Karpas-422 (cell line): ENCODE data around the gene NKX2-4. TPM values are rescaled to one million over a fixed set of nuclear protein-coding genes. Genes with fewer than 3 reads are reported as not detected.

ENCODE experiments used
- DNase-seq: peaks from one replicate; pipeline ENCODE4 v3.0.0-alpha.2; 2015
- H2AFZ ChIP-seq: fragments of 200-600 bp; sonication (generic); 2 replicates; pipeline ENCODE4 v1.6.1; 2014; ENCODE audit warnings: antibody characterized with exemption, low read length, mixed read lengths
- H3K27ac ChIP-seq: fragments of 200-600 bp; sonication (generic); 2 replicates; pipeline ENCODE4 v1.5.1; 2014; ENCODE audit warnings: mild to moderate bottlenecking, low read length, moderate library complexity
- H3K27me3 ChIP-seq: fragments of 200-600 bp; sonication (generic); 2 replicates; pipeline ENCODE4 v1.6.1; 2014; ENCODE audit warnings: low read length, mixed read lengths
- H3K36me3 ChIP-seq: fragments of 200-600 bp; sonication (generic); 2 replicates; pipeline ENCODE4 v1.6.1; 2014; ENCODE audit warnings: low read length, mixed read lengths; ENCODE audit not compliant: insufficient read depth
- H3K4me1 ChIP-seq: fragments of 200-600 bp; sonication (generic); 2 replicates; pipeline ENCODE4 v1.6.1; 2014; ENCODE audit warnings: mild to moderate bottlenecking, low read length, mixed read lengths
- H3K4me2 ChIP-seq: fragments of 200-600 bp; sonication (generic); 2 replicates; pipeline ENCODE4 v1.6.1; 2014; ENCODE audit warnings: low read length, low read depth, mild to moderate bottlenecking; ENCODE audit not compliant: poor library complexity, severe bottlenecking
- H3K4me3 ChIP-seq: fragments of 200-600 bp; sonication (generic); 2 replicates; pipeline ENCODE4 v1.5.1; 2014; ENCODE audit warnings: mild to moderate bottlenecking, antibody characterized with exemption, low read length, mixed read lengths
- H3K79me2 ChIP-seq: fragments of 200-600 bp; sonication (generic); 2 replicates; pipeline ENCODE4 v1.6.1; 2014; ENCODE audit warnings: mild to moderate bottlenecking, low read length, mixed read lengths
- H3K9ac ChIP-seq: fragments of 200-600 bp; sonication (generic); 2 replicates; pipeline ENCODE4 v1.6.0; 2014; ENCODE audit warnings: low read length
- H3K9me2 ChIP-seq: fragments of 200-600 bp; sonication (generic), shearing (Covaris generic); replicated peaks from 2 replicates; pipeline ENCODE4 v1.6.0; 2014; ENCODE audit warnings: mild to moderate bottlenecking, low read length, moderate library complexity; ENCODE audit not compliant: insufficient read depth
- H3K9me3 ChIP-seq: fragments of 300-700, 200-600 bp; sonication (generic); 2 replicates; pipeline ENCODE4 v1.6.1; 2014; ENCODE audit warnings: low read length, mixed read lengths
- H4K20me1 ChIP-seq: fragments of 200-600 bp; sonication (generic); 2 replicates; pipeline ENCODE4 v1.6.1; 2014; ENCODE audit warnings: mild to moderate bottlenecking, antibody characterized with exemption, low read length, low read depth; ENCODE audit not compliant: insufficient read depth
- total RNA-seq: library from RNA; depleted of rRNA; stranded (reverse); fragments of >200 nt; shearing (Covaris generic); gene quantifications from 2 replicates; pipeline ENCODE4 v1.2.3, GENCODE V29; 2014; ENCODE audit warnings: low replicate concordance

The NKX2-4 gene
- total RNA-seq, 1 experiment from 2014 or later = not detected

DNA sequence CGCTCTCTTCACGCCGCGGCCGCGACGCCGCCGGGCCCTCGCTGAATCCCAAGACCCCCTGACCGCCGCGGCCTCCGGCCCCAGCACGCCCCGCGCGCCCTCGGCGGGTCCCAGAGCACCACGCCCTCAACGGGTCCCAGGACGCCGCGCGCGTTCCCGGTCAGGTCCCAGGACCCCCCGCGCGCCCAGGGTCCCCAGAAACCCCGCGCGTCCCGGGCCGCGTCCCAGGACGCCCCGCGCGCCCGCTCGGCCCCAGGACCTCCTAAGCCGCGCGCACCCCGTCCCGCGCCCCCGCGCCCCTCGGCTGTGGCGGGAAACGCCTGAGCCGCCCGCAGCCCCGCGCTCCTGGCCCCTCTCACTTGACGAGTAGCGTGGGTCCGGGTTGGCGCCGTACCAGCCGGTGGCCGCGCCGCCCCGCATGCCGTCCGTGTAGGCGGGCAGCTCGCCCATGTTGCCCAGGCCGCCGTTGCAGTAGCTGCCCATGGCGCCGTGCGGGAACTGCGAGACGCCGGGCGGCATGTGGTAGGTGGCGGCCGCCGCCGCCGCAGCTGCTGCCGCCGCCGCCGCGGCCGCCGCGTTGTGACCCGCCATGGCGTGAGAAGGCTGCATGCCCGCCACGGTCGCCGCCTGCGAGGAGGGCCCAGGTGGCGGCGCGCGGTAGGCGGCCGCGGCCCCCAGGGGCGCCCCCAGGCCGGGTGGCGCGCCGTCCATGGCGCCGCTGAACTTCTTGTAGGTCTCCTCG is 556 bp downstream of the NKX2-4 start:
- H4K20me1 ChIP-seq = no peaks in the 10 kb centered on the region
- H3K4me3 ChIP-seq = no peak overlapping the region
- no peak overlapping the region for H3K27ac ChIP-seq
- H2AFZ ChIP-seq = no peak overlapping the region
- H3K9me3 ChIP-seq = no peaks in the 10 kb centered on the region
- no peaks in the 10 kb centered on the region for H3K27me3 ChIP-seq
- H3K9me2 ChIP-seq = no peaks in the 10 kb centered on the region
- no peaks in the 10 kb centered on the region for H3K4me1 ChIP-seq
- no peaks in the 10 kb centered on the region for H3K36me3 ChIP-seq
- no peaks in the 10 kb centered on the region for H3K79me2 ChIP-seq
- H3K4me2 ChIP-seq = no peak overlapping the region
- no peak overlapping the region for H3K9ac ChIP-seq
- DNase-seq = no peak

DNA sequence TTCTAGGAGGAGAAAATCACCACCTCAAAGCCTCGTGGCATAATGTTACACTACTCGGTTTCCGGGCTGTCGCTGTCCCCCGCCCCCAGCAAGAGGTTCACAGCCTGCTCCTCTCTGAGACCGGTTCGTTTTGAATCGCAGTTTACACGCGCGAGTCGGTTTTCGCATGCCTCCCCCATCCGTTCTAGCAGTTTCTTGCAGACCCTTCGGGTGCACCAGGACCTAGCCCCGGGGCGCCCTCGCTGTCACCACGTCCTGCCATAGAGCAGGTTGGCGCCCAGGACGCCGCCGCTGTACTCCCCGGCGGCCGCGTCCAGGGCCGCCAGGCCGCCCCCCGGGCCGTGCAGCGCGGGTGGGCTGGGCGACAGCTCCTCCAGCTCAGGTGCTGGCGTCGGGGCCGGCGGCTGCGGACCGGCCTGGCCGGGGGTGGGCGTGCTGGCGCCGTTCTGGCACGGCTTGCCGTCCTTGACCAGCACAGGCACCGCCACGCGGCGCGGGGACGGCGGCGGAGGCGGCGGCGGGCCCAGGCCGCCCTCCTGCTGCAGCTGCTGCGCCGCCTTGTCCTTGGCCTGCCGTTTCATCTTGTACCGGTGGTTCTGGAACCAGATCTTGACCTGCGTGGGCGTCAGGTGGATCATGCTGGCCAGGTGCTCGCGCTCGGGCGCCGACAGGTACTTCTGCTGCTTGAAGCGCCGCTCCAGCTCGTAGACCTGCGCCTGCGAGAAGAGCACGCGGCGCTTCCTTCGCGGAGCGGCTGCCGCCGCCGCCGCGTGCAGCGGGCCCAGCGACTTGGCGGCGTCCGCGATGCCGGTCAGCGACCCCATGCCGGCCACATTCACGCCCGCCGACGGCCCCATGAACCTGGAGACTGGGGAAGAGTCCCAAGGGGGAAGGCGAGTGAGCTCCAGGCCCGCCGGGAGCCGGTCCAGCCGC is 1.4 kb downstream of the NKX2-4 start:
- Histone ChIP-seq H2AFZ (no peak overlapping the region), H3K9me3 (no peaks in the 10 kb centered on the region), H3K4me3 (no peak overlapping the region), H3K27ac (no peak overlapping the region), H3K9ac (no peak overlapping the region), H3K27me3 (no peaks in the 10 kb centered on the region), H3K4me2 (no peak overlapping the region), H3K9me2 (no peaks in the 10 kb centered on the region), H3K4me1 (no peaks in the 10 kb centered on the region), H3K79me2 (no peaks in the 10 kb centered on the region), H3K36me3 (no peaks in the 10 kb centered on the region), H4K20me1 (no peaks in the 10 kb centered on the region)
- no peak for DNase-seq

DNA sequence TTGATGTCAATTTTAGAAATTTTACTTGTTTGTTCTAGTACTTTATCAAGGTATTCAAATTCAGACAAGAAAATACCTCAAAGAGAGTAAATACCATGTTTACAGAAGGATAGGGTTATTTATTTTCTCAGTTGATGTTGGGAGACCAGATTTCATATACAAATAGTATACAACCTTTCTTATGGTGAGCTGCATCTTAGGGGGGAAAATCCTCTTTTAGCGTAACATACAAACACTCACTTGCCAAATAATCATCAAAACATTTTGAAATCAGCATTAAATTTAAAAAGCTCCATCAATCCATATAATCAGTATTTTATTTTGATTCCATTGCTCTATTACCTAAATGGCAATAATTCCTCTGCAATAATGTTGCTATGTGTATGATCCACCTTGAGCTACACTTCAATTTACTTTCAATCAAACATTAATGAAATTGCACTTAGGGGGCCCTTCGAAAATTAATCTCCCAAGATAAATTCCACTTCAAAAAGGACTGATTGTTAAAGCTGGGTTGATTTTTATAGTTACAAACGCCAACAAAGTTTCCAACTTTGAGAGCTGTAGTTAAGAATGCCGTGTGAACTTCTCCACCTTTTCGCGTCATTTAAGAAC is 2.2 kb downstream of the NKX2-4 start:
- Histone ChIP-seq H3K27me3 (no peaks in the 10 kb centered on the region), H3K9me2 (no peaks in the 10 kb centered on the region), H3K27ac (no peak overlapping the region), H3K79me2 (no peaks in the 10 kb centered on the region), H3K9ac (no peak overlapping the region), H3K4me3 (no peak overlapping the region), H2AFZ (no peak overlapping the region), H4K20me1 (no peaks in the 10 kb centered on the region), H3K4me2 (no peak overlapping the region), H3K4me1 (no peaks in the 10 kb centered on the region), H3K9me3 (no peaks in the 10 kb centered on the region), H3K36me3 (no peaks in the 10 kb centered on the region)
- DNase-seq = no peak

DNA sequence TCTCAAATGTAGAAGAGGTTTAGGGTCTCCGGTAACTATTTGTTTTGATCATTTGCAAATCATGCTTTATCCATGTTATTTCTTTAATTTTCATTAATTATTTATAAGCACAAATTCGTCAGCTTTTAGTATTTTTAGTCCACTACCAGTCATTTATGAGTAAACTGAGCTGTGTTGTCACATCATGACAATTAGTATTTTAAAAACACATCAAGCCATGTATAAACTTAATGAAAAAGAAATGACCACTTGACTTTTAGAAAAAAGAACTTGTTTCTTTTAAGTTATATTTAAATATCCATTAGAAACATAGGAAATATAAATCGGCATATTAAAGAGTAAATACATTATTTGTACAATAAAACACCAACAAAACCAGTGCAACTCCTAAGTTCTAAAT is 2.8 kb downstream of the NKX2-4 start:
- H4K20me1 ChIP-seq = no peaks in the 10 kb centered on the region
- H3K27ac ChIP-seq = no peak overlapping the region
- no peaks in the 10 kb centered on the region for H3K9me2 ChIP-seq
- H3K27me3 ChIP-seq = no peaks in the 10 kb centered on the region
- H3K4me3 ChIP-seq = no peak overlapping the region
- no peaks in the 10 kb centered on the region for H3K4me1 ChIP-seq
- no peaks in the 10 kb centered on the region for H3K36me3 ChIP-seq
- no peak overlapping the region for H3K9ac ChIP-seq
- no peaks in the 10 kb centered on the region for H3K79me2 ChIP-seq
- H3K4me2 ChIP-seq = no peak overlapping the region
- H3K9me3 ChIP-seq = no peaks in the 10 kb centered on the region
- no peak overlapping the region for H2AFZ ChIP-seq
- no peak for DNase-seq

DNA sequence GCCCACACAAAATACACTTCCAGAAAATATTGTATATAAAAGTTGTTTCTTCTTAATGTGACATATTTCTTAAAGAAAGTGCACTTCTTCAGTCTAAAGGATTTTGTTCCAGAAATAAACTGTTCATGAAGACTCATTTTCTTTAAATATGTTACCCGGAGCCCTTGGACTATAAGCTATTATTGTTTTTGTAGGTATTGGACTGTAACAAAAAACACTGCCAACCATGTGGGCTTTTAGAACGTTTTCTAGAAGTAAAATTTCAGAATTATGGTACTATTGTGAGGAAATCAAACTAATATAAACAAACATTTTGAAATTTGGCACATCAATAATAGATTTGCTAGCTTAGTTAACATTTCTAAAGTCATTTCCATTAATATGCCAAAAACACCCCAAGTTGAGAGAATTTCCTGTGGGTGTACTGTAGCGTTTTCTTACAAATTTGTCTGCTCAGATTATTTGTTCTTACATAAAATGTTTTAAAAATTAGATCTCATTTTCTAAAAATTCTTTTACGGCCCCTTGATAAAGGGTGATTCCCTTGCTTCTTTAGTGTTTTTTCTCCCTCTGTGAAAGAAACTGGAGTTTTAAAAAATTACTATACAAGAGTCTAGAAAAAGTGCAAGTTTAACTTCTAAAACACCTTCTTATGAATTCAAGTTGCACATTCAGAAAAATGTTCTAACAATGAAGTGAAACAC is 3.4 kb downstream of the NKX2-4 start:
- Histone ChIP-seq H3K9me3 (no peaks in the 10 kb centered on the region), H3K9ac (no peak overlapping the region), H3K36me3 (peaks cover 4% of the 10 kb centered on the region; the same call in 1 of the 2 replicates), H3K9me2 (no peaks in the 10 kb centered on the region), H2AFZ (no peak overlapping the region), H4K20me1 (no peaks in the 10 kb centered on the region), H3K4me3 (no peak overlapping the region), H3K4me1 (no peaks in the 10 kb centered on the region), H3K79me2 (no peaks in the 10 kb centered on the region), H3K27ac (no peak overlapping the region), H3K27me3 (no peaks in the 10 kb centered on the region), H3K4me2 (no peak overlapping the region)
- DNase-seq = no peak

DNA sequence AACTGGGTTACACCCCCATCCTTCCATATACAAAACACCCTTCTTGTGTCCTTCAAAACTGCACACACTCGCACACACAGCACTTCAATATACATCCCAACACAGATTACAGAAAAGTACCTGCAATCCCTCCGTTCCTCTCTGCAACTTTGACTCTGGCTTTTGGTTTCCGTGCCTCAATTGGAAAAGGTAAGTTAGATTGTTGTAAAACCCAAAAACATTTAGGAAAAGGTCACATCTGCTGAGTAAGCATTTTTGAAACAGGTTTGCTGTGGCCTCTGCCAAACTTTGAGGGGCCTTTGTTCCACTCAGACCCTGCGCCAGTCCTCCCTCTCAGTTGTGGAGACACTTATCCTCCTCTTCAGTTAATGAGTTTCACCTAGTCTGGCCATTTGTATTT is 4.2 kb downstream of the NKX2-4 start:
- H3K4me1 ChIP-seq = no peaks in the 10 kb centered on the region

DNA sequence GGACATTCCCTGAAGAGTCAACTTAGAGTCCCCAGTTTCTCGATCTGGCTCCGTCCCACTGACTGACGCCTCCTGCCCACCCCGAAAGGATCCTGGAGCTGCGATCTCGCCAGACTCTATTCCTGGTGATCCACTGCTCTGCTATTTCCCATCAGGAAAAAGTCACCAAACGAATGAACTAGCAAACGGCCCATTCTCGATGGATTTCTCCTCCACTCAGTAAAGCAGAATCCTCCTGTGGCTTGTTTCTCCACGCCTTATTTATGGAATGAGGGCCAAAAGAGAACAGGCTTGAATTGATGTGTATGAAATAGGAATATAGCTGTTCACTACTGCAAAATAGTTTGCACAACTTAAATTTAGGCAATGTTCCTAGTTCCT is 5.4 kb downstream of the NKX2-4 start:
- Histone ChIP-seq H4K20me1 (no peaks in the 10 kb centered on the region), H3K4me3 (no peak overlapping the region), H3K27me3 (no peaks in the 10 kb centered on the region), H3K9me2 (no peaks in the 10 kb centered on the region), H2AFZ (no peak overlapping the region), H3K36me3 (peaks cover 8% of the 10 kb centered on the region; the same call in 1 of the 2 replicates), H3K4me1 (peaks cover 4% of the 10 kb centered on the region; the same call in 1 of the 2 replicates), H3K79me2 (no peaks in the 10 kb centered on the region), H3K9ac (no peak overlapping the region), H3K27ac (no peak overlapping the region), H3K4me2 (no peak overlapping the region), H3K9me3 (no peaks in the 10 kb centered on the region)
- DNase-seq = no peak

More for the DNA sequence above, 4.2 kb downstream of the NKX2-4 start:
- no peak overlapping the region for H3K4me3 ChIP-seq
- no peak for DNase-seq
- H3K9me2 ChIP-seq = no peaks in the 10 kb centered on the region
- no peak overlapping the region for H2AFZ ChIP-seq
- H3K27ac ChIP-seq = no peak overlapping the region
- H4K20me1 ChIP-seq = no peaks in the 10 kb centered on the region
- no peak overlapping the region for H3K4me2 ChIP-seq
- H3K79me2 ChIP-seq = no peaks in the 10 kb centered on the region
- peaks cover 4% of the 10 kb centered on the region; the same call in 1 of the 2 replicates for H3K36me3 ChIP-seq
- H3K9me3 ChIP-seq = no peaks in the 10 kb centered on the region
- no peak overlapping the region for H3K9ac ChIP-seq
- no peaks in the 10 kb centered on the region for H3K27me3 ChIP-seq
